Neural cell (in vitro differentiated cells): ENCODE measurements around the gene DLK1. TPM values are rescaled to one million over a fixed set of nuclear protein-coding genes. Genes with fewer than 3 reads are reported as not detected.

Experiments used
- H2AFZ ChIP-seq: fragments of 200-600, 300-800 bp; sonication (generic), shearing (Covaris generic); 2 replicates; pipeline ENCODE4 v1.6.0; 2014; ENCODE audit warnings: low read depth, mild to moderate bottlenecking, antibody characterized with exemption, low read length, moderate library complexity
- H3F3A ChIP-seq: fragments of 200-600 bp; shearing (Covaris generic); 2 replicates; pipeline ENCODE4 v1.6.1; 2016; ENCODE audit warnings: mild to moderate bottlenecking, moderate library complexity, mixed read lengths, antibody characterized with exemption, low read length; ENCODE audit not compliant: insufficient read depth, poor library complexity, severe bottlenecking
- H3K27ac ChIP-seq: fragments of 200-600, 300-800 bp; sonication (generic), shearing (Covaris generic); 2 replicates; pipeline ENCODE4 v1.5.1; 2014; ENCODE audit warnings: mild to moderate bottlenecking, low read length, moderate library complexity
- H3K27me3 ChIP-seq: fragments of 300-800, 200-600 bp; sonication (generic), shearing (Covaris generic); 2 replicates; pipeline ENCODE4 v1.6.0; 2014; ENCODE audit warnings: mild to moderate bottlenecking, low read depth, low read length, moderate library complexity; ENCODE audit not compliant: insufficient read depth
- H3K36me3 ChIP-seq: fragments of 300-800, 200-600 bp; sonication (generic), shearing (Covaris generic); 2 replicates; pipeline ENCODE4 v1.5.1; 2014; ENCODE audit warnings: mild to moderate bottlenecking, antibody characterized with exemption, low read length, moderate library complexity; ENCODE audit not compliant: insufficient read depth
- H3K4me2 ChIP-seq: fragments of 300-800, 200-600 bp; sonication (generic), shearing (Covaris generic); 2 replicates; pipeline ENCODE4 v1.6.0; 2014; ENCODE audit warnings: mild to moderate bottlenecking, low read length
- H3K4me3 ChIP-seq: fragments of 300-800, 200-600 bp; sonication (generic), shearing (Covaris generic); 2 replicates; pipeline ENCODE4 v1.5.1; 2014; ENCODE audit warnings: mild to moderate bottlenecking, low read length, moderate library complexity
- H3K79me2 ChIP-seq: fragments of 200-600 bp; shearing (Covaris generic); replicated peaks from 2 replicates; pipeline ENCODE4 v1.6.0; 2014; ENCODE audit warnings: mild to moderate bottlenecking, low read length, moderate library complexity; ENCODE audit not compliant: insufficient read depth
- H3K9ac ChIP-seq: fragments of 300-800, 200-600 bp; sonication (generic), shearing (Covaris generic); 2 replicates; pipeline ENCODE4 v1.6.1; 2016; ENCODE audit warnings: mild to moderate bottlenecking, low read length, mixed read lengths
- H3K9me2 ChIP-seq: fragments of 200-600 bp; shearing (Covaris generic); 2 replicates; pipeline ENCODE4 v1.6.1; 2016; ENCODE audit warnings: mild to moderate bottlenecking, low read length, mixed read lengths; ENCODE audit not compliant: insufficient read depth
- H3K9me3 ChIP-seq: fragments of 200-600, 300-800 bp; sonication (generic), shearing (Covaris generic); 2 replicates; pipeline ENCODE4 v1.6.1; 2016; ENCODE audit warnings: mild to moderate bottlenecking, mixed run types, low read length, moderate library complexity, mixed read lengths
- H4K20me1 ChIP-seq: fragments of 200-600 bp; shearing (Covaris generic); 2 replicates; pipeline ENCODE4 v1.6.1; 2016; ENCODE audit warnings: mild to moderate bottlenecking, mixed run types; ENCODE audit not compliant: insufficient read depth
- EP300 ChIP-seq: fragments of 450-650 bp; conservative IDR thresholded peaks from 2 replicates; pipeline ENCODE4 v1.6.1; 2014; ENCODE audit warnings: antibody characterized with exemption, mild to moderate bottlenecking, moderate library complexity; ENCODE audit not compliant: poor library complexity, severe bottlenecking
- EZH2 ChIP-seq: fragments of 200-600, 300-800 bp; shearing (Covaris generic), sonication (generic); IDR thresholded peaks from 2 replicates; pipeline ENCODE4 v1.6.1; 2014; ENCODE audit warnings: antibody characterized with exemption, low read length, borderline replicate concordance, mild to moderate bottlenecking; ENCODE audit not compliant: insufficient read depth, poor library complexity, severe bottlenecking
- MXI1 ChIP-seq: fragments of 450-650 bp; conservative IDR thresholded peaks from 2 replicates; pipeline ENCODE4 v1.6.1; 2014; ENCODE audit warnings: antibody characterized with exemption, mild to moderate bottlenecking; ENCODE audit not compliant: poor library complexity, severe bottlenecking
- POLR2AphosphoS5 ChIP-seq: IDR thresholded peaks from 2 replicates; pipeline ENCODE4 v1.6.1; 2012
- RAD21 ChIP-seq: fragments of 450-650 bp; conservative IDR thresholded peaks from 2 replicates; pipeline ENCODE4 v1.6.1; 2014; ENCODE audit warnings: antibody characterized with exemption, mild to moderate bottlenecking, moderate library complexity
- SMC3 ChIP-seq: fragments of 450-650 bp; conservative IDR thresholded peaks from 2 replicates; pipeline ENCODE4 v1.6.1; 2014; ENCODE audit warnings: antibody characterized with exemption, mild to moderate bottlenecking, moderate library complexity; ENCODE audit not compliant: poor library complexity
- TAF1 ChIP-seq: IDR thresholded peaks from 2 replicates; pipeline ENCODE4 v1.6.1; 2012; ENCODE audit warnings: low read depth
- polyA plus RNA-seq: library from polyadenylated mRNA; depleted of rRNA; stranded (reverse); fragments of >200 nt; gene quantifications from 2 replicates; pipeline ENCODE4 v1.2.3, GENCODE V29; 2014
- TF ChIP-seq, protein P1 (sequence below): IDR thresholded peaks from 2 replicates; pipeline ENCODE4 v1.6.1; 2012; ENCODE audit warnings: borderline replicate concordance
- TF ChIP-seq, protein P2 (sequence below): fragments of 450-650 bp; IDR thresholded peaks from 2 replicates; pipeline ENCODE4 v1.5.1; 2014; ENCODE audit warnings: antibody characterized with exemption, mild to moderate bottlenecking, moderate library complexity; ENCODE audit not compliant: poor library complexity, severe bottlenecking

DLK1 gene
- polyA plus RNA-seq, 1 donor from 2014 or later = 6.8 TPM

DNA sequence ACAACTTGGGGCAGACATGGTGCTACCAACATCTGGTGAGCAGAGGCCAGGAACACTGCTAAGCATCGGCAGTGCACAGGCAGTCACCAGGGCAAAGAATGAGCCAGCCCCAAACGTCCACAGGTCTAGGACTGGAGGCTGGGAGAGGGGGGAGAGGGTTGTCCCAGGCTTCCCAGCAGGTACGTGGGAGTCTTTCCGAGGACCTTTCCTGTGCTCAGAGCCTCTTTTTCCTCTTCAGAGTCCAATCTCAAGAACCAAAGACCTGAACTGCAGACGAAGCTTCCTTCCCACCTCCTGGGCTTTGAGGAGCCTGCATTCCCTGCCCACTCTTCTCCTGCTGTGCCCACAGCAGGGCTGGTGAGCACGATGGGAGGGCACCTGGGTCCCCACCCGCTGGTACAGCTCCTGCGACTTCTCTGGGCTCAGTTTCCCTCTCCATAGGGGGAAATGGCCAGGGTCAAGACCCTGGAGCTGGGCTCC lies 48.7 kb downstream of the DLK1 start:
- H3F3A ChIP-seq = no peaks in the 10 kb centered on the region
- H4K20me1 ChIP-seq = no peaks in the 10 kb centered on the region
- no peak overlapping the region for H3K4me3 ChIP-seq
- H3K9ac ChIP-seq = no peak overlapping the region
- H3K9me3 ChIP-seq = no peaks in the 10 kb centered on the region
- TF ChIP-seq, protein P1, sequence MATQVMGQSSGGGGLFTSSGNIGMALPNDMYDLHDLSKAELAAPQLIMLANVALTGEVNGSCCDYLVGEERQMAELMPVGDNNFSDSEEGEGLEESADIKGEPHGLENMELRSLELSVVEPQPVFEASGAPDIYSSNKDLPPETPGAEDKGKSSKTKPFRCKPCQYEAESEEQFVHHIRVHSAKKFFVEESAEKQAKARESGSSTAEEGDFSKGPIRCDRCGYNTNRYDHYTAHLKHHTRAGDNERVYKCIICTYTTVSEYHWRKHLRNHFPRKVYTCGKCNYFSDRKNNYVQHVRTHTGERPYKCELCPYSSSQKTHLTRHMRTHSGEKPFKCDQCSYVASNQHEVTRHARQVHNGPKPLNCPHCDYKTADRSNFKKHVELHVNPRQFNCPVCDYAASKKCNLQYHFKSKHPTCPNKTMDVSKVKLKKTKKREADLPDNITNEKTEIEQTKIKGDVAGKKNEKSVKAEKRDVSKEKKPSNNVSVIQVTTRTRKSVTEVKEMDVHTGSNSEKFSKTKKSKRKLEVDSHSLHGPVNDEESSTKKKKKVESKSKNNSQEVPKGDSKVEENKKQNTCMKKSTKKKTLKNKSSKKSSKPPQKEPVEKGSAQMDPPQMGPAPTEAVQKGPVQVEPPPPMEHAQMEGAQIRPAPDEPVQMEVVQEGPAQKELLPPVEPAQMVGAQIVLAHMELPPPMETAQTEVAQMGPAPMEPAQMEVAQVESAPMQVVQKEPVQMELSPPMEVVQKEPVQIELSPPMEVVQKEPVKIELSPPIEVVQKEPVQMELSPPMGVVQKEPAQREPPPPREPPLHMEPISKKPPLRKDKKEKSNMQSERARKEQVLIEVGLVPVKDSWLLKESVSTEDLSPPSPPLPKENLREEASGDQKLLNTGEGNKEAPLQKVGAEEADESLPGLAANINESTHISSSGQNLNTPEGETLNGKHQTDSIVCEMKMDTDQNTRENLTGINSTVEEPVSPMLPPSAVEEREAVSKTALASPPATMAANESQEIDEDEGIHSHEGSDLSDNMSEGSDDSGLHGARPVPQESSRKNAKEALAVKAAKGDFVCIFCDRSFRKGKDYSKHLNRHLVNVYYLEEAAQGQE = no peak
- TF ChIP-seq MXI1 (no peak), POLR2AphosphoS5 (no peak), SMC3 (no peak), RAD21 (no peak), EZH2 (no peak), EP300 (no peak), TAF1 (no peak)
- TF ChIP-seq, protein P2, sequence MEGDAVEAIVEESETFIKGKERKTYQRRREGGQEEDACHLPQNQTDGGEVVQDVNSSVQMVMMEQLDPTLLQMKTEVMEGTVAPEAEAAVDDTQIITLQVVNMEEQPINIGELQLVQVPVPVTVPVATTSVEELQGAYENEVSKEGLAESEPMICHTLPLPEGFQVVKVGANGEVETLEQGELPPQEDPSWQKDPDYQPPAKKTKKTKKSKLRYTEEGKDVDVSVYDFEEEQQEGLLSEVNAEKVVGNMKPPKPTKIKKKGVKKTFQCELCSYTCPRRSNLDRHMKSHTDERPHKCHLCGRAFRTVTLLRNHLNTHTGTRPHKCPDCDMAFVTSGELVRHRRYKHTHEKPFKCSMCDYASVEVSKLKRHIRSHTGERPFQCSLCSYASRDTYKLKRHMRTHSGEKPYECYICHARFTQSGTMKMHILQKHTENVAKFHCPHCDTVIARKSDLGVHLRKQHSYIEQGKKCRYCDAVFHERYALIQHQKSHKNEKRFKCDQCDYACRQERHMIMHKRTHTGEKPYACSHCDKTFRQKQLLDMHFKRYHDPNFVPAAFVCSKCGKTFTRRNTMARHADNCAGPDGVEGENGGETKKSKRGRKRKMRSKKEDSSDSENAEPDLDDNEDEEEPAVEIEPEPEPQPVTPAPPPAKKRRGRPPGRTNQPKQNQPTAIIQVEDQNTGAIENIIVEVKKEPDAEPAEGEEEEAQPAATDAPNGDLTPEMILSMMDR = no peak
- H3K79me2 ChIP-seq = no peaks in the 10 kb centered on the region
- no peaks in the 10 kb centered on the region for H3K27me3 ChIP-seq
- no peak overlapping the region for H3K4me2 ChIP-seq
- no peak overlapping the region for H2AFZ ChIP-seq
- H3K36me3 ChIP-seq = no peaks in the 10 kb centered on the region
- H3K27ac ChIP-seq = no peak overlapping the region
- no peaks in the 10 kb centered on the region for H3K9me2 ChIP-seq

DNA sequence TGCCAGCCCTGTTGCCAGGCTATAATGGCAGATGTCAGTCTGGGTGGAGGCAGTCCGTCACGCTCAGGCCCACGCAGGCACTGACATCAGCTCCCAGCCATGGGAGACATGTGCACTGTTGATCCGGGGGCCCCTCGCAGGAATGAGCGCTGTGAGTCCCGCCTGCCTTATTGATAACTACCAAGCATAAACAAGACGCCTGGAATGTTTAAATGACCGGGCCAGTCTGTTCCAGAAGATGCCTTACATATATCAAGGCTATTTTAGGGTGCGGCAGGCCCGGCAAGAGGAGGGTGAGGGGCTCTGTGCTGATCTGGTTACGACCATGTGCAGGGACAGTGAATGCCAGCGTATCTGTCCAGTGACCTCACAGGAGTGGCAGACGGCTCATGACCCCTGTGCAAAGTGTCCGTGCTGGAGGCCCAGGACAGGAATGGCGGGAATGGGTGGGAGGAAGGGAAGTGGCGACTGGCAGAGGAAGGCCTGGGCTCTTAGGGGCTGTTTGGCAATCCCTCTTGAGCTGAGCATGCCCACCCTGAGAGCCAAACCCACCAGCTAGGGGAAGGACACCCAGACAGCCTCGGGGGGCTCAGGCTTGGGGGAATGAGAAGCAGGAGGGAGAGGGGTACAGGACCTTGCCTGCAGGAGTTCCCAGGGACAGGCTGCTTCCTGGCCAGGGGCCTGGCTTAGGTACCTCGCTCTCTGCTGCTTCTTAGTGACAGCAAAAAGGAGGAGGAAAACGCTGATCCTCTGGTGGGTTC lies 49.3 kb downstream of the DLK1 start:
- no peak overlapping the region for H3K4me3 ChIP-seq
- H4K20me1 ChIP-seq = no peaks in the 10 kb centered on the region
- H3K9ac ChIP-seq = no peak overlapping the region
- H3K27ac ChIP-seq = no peak overlapping the region
- H3K36me3 ChIP-seq = no peaks in the 10 kb centered on the region
- no peak overlapping the region for H2AFZ ChIP-seq
- no peaks in the 10 kb centered on the region for H3K9me2 ChIP-seq
- H3F3A ChIP-seq = no peaks in the 10 kb centered on the region
- no peaks in the 10 kb centered on the region for H3K9me3 ChIP-seq
- H3K79me2 ChIP-seq = no peaks in the 10 kb centered on the region
- H3K4me2 ChIP-seq = no peak overlapping the region
- H3K27me3 ChIP-seq = no peaks in the 10 kb centered on the region
- TF ChIP-seq TAF1 (no peak), EZH2 (no peak), SMC3 (no peak), EP300 (no peak), POLR2AphosphoS5 (no peak), MXI1 (no peak), RAD21 (no peak)
- TF ChIP-seq, protein P1 = no peak
- TF ChIP-seq, protein P2 = no peak
